Uterus (tissue), 2 donors: ENCODE measurements around the gene MLPH.

Source experiments
- POLR2A ChIP-seq, 2 donors: fragments of 450-650 bp; IDR thresholded peaks; one replicate each; pipeline ENCODE4 v1.6.1; 2016; ENCODE audit warnings: antibody characterized with exemption in 2 of 2, mild to moderate bottlenecking in 1 of 2, moderate library complexity in 1 of 2
- TF ChIP-seq, protein P1 (sequence below), 4 experiments: fragments of 200-600 bp in 2 of 4; fragments of 450-650 bp in 2 of 4; sonication (generic) in 2 of 4; IDR thresholded peaks; one replicate each; pipeline ENCODE4 v1.5.1; 2016 to 2019; ENCODE audit warnings: antibody characterized with exemption in 4 of 4, mild to moderate bottlenecking in 2 of 4, moderate library complexity in 1 of 4

DNA sequence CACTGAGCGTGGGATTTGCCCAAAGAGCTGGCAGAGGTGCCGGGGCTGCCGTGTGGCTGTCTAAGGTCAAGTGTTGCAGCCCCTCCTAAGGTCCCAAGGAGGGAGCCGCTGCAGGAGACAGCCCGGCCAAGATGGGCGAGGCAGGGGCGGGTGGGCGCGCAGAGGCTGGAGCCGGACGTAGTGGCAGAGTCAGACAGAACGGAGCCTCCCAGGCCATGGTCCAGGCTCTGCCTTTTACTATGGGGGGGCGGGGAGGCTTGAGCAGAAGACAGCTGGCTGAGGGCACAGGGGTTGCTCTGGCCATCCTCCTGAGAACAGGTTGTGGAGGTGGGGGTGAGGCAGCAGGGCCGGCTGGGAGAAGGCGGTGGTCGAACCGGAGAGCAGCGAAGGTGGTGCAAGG, 51.9 kb downstream of the MLPH start:
- TF ChIP-seq, protein P1, sequence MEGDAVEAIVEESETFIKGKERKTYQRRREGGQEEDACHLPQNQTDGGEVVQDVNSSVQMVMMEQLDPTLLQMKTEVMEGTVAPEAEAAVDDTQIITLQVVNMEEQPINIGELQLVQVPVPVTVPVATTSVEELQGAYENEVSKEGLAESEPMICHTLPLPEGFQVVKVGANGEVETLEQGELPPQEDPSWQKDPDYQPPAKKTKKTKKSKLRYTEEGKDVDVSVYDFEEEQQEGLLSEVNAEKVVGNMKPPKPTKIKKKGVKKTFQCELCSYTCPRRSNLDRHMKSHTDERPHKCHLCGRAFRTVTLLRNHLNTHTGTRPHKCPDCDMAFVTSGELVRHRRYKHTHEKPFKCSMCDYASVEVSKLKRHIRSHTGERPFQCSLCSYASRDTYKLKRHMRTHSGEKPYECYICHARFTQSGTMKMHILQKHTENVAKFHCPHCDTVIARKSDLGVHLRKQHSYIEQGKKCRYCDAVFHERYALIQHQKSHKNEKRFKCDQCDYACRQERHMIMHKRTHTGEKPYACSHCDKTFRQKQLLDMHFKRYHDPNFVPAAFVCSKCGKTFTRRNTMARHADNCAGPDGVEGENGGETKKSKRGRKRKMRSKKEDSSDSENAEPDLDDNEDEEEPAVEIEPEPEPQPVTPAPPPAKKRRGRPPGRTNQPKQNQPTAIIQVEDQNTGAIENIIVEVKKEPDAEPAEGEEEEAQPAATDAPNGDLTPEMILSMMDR (IDR thresholded peaks at IDR 0.05) = no peak
- TF ChIP-seq POLR2A (IDR thresholded peaks at IDR 0.05) = no peak
